ENCODE data around the gene ADIG.

The ADIG gene

GRCh38 chr20:38635721-38636288, 54.8 kb downstream of the ADIG start:
- no peak for TF ChIP-seq ZFX (IDR thresholded peaks at IDR 0.05)
- no peak for TF ChIP-seq CTCF (conservative IDR thresholded peaks at IDR 0.05)
- no peak overlapping the region for H3K27ac ChIP-seq

All from C4-2B (cell line).